Endodermal cell (in vitro differentiated cells): ENCODE measurements around the gene SNAPC2. TPM values are rescaled to one million over a fixed set of nuclear protein-coding genes. Genes with fewer than 3 reads are reported as not detected.

Experiments used
- DNase-seq: peaks from one replicate; pipeline ENCODE4 v3.0.0-alpha.2; 2017
- H3K27ac ChIP-seq: 2 replicates; pipeline ENCODE4 v1.5.1; 2013; ENCODE audit warnings: mild to moderate bottlenecking, low read depth, low read length, moderate library complexity
- H3K27me3 ChIP-seq: 2 replicates; pipeline ENCODE4 v1.6.1; 2013; ENCODE audit warnings: mild to moderate bottlenecking, low read length, moderate library complexity; ENCODE audit not compliant: insufficient read depth, control insufficient read depth, poor library complexity, severe bottlenecking
- H3K36me3 ChIP-seq: 2 replicates; pipeline ENCODE4 v1.7.0; 2013; ENCODE audit warnings: mild to moderate bottlenecking, low read length, moderate library complexity; ENCODE audit not compliant: control insufficient read depth, insufficient read depth
- H3K4me1 ChIP-seq: one replicate; pipeline ENCODE4 v1.7.0; 2013; ENCODE audit warnings: low read length; ENCODE audit not compliant: control insufficient read depth, insufficient read depth
- H3K4me3 ChIP-seq: 2 replicates; pipeline ENCODE4 v1.5.1; 2013; ENCODE audit warnings: mild to moderate bottlenecking, low read length, moderate library complexity
- H3K9ac ChIP-seq: 2 replicates; pipeline ENCODE4 v1.6.1; 2013; ENCODE audit warnings: mild to moderate bottlenecking, low read length, moderate library complexity; ENCODE audit not compliant: poor library complexity, severe bottlenecking; ENCODE audit errors: extremely low read depth
- H3K9me3 ChIP-seq: 2 replicates; pipeline ENCODE4 v1.6.1; 2013; ENCODE audit warnings: mild to moderate bottlenecking, low read length, moderate library complexity; ENCODE audit not compliant: control insufficient read depth
- H3K27ac Mint-ChIP-seq: 2 replicates; pipeline ENCODE4 v1.8.0; 2020; ENCODE audit warnings: mixed read lengths
- H3K27me3 Mint-ChIP-seq: 2 replicates; pipeline ENCODE4 v1.8.0; 2021; ENCODE audit warnings: mild to moderate bottlenecking, mixed read lengths; ENCODE audit not compliant: insufficient read depth
- H3K36me3 Mint-ChIP-seq: 2 replicates; pipeline ENCODE4 v1.8.0; 2020; ENCODE audit warnings: low read depth, mixed read lengths
- H3K4me1 Mint-ChIP-seq: 2 replicates; pipeline ENCODE4 v1.8.0; 2020; ENCODE audit warnings: mixed read lengths
- H3K4me3 Mint-ChIP-seq: 2 replicates; pipeline ENCODE4 v1.8.0; 2020; ENCODE audit warnings: mild to moderate bottlenecking, moderate library complexity, mixed read lengths
- H3K9me3 Mint-ChIP-seq: 2 replicates; pipeline ENCODE4 v1.8.0; 2020; ENCODE audit warnings: mild to moderate bottlenecking, mixed read lengths
- WGBS, 2 experiments: methylation state at CpG; one replicate each; pipeline versions ENCODE4 v1.1.5 to v1.1.7; 2013; ENCODE audit warnings: missing lambda C conversion rate in 2 of 2, mixed read lengths in 1 of 2; ENCODE audit not compliant: insufficient coverage in 1 of 2, insufficient read length in 1 of 2; 5-methylcytosine and 5-hydroxymethylcytosine counted together
- total RNA-seq, 2 donors: library from RNA; stranded (reverse); fragmentation: NEBNext Ultra II Directional in 1 of 2; extraction: Animal tissue kit (Norgen Biotek cat#: 25700) in 1 of 2; gene quantifications; 2 replicates in 1 of 2; 3 replicates in 1 of 2; pipeline ENCODE4 v1.2.1, GENCODE V29; 2021
- TF ChIP-seq, protein P1 (sequence below): fragments of 200-600 bp; sonication (generic); conservative IDR thresholded peaks from 2 replicates; pipeline ENCODE4 v1.5.0; 2021; ENCODE audit warnings: antibody characterized with exemption, mild to moderate bottlenecking

The SNAPC2 gene
- total RNA-seq, 2 donors from 2014 or later, result 11.9 to 14.2 TPM

GRCh38 chr19:7908078-7908699 lies 11.9 kb upstream of the SNAPC2 start:
- H3K36me3 ChIP-seq, result peaks cover 30% of the 10 kb centered on the region
- WGBS, 2 experiments, result 87 to 91% methylated on average over 10 to 14 of the region's 14 CpGs
- H3K36me3 Mint-ChIP-seq, result peaks cover 19% of the 10 kb centered on the region
- no peak overlapping the region for H3K9ac ChIP-seq
- H3K9me3 ChIP-seq, result no peaks in the 10 kb centered on the region
- H3K4me1 Mint-ChIP-seq, result peaks cover 11% of the 10 kb centered on the region
- no peak for DNase-seq
- TF ChIP-seq, protein P1, sequence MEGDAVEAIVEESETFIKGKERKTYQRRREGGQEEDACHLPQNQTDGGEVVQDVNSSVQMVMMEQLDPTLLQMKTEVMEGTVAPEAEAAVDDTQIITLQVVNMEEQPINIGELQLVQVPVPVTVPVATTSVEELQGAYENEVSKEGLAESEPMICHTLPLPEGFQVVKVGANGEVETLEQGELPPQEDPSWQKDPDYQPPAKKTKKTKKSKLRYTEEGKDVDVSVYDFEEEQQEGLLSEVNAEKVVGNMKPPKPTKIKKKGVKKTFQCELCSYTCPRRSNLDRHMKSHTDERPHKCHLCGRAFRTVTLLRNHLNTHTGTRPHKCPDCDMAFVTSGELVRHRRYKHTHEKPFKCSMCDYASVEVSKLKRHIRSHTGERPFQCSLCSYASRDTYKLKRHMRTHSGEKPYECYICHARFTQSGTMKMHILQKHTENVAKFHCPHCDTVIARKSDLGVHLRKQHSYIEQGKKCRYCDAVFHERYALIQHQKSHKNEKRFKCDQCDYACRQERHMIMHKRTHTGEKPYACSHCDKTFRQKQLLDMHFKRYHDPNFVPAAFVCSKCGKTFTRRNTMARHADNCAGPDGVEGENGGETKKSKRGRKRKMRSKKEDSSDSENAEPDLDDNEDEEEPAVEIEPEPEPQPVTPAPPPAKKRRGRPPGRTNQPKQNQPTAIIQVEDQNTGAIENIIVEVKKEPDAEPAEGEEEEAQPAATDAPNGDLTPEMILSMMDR, result no peak
- no peaks in the 10 kb centered on the region for H3K9me3 Mint-ChIP-seq
- H3K27me3 Mint-ChIP-seq, result peaks cover 2% of the 10 kb centered on the region
- no peaks in the 10 kb centered on the region for H3K4me1 ChIP-seq
- H3K27me3 ChIP-seq, result no peaks in the 10 kb centered on the region
- no peak overlapping the region for H3K27ac ChIP-seq
- no peak overlapping the region for H3K4me3 Mint-ChIP-seq
- no peak overlapping the region for H3K27ac Mint-ChIP-seq
- H3K4me3 ChIP-seq, result no peak overlapping the region

GRCh38 chr19:7908742-7909461 lies 11.2 kb upstream of the SNAPC2 start:
- peaks cover 2% of the 10 kb centered on the region for H3K27me3 Mint-ChIP-seq
- Histone ChIP-seq H3K9ac (no peak overlapping the region), H3K27ac (no peak overlapping the region), H3K9me3 (no peaks in the 10 kb centered on the region), H3K27me3 (no peaks in the 10 kb centered on the region), H3K4me1 (no peaks in the 10 kb centered on the region), H3K36me3 (peaks cover 30% of the 10 kb centered on the region), H3K4me3 (no peak overlapping the region)
- H3K27ac Mint-ChIP-seq, result no peak overlapping the region
- DNase-seq, result no peak
- H3K4me1 Mint-ChIP-seq, result peaks cover 11% of the 10 kb centered on the region
- WGBS, 2 experiments, result 50 to 90% methylated on average over 2 to 19 of the region's 19 CpGs
- peaks cover 21% of the 10 kb centered on the region for H3K36me3 Mint-ChIP-seq
- H3K4me3 Mint-ChIP-seq, result no peak overlapping the region
- no peaks in the 10 kb centered on the region for H3K9me3 Mint-ChIP-seq
- TF ChIP-seq, protein P1, result no peak

- H3K9me3 Mint-ChIP-seq, result no peaks in the 10 kb centered on the region
- 80 to 96% methylated on average over 1 to 21 of the region's 21 CpGs for WGBS, 2 experiments
- peaks cover 21% of the 10 kb centered on the region for H3K36me3 Mint-ChIP-seq
Observed at GRCh38 chr19:7909471-7910067, 10.6 kb upstream of the SNAPC2 start.

More at GRCh38 chr19:7909471-7910067, 10.6 kb upstream of the SNAPC2 start:
- no peak overlapping the region for H3K4me3 ChIP-seq
- no peaks in the 10 kb centered on the region for H3K4me1 ChIP-seq
- no peak for DNase-seq
- no peak overlapping the region for H3K9ac ChIP-seq
- Mint-ChIP-seq H3K27ac (no peak overlapping the region), H3K4me3 (no peak overlapping the region), H3K27me3 (peaks cover 6% of the 10 kb centered on the region), H3K4me1 (peaks cover 9% of the 10 kb centered on the region)
- TF ChIP-seq, protein P1, result no peak
- H3K9me3 ChIP-seq, result no peaks in the 10 kb centered on the region
- peaks cover 30% of the 10 kb centered on the region for H3K36me3 ChIP-seq
- H3K27ac ChIP-seq, result no peak overlapping the region
- peaks cover under 1% of the 10 kb centered on the region for H3K27me3 ChIP-seq
